HG02884 (cell line): ENCODE results near the gene COX6B1.
"Not testable (repeated sequence)": the region's sequence is repeated elsewhere in the genome, so short reads cannot be mapped to it uniquely, and the experiment has no call there.

Experiments
- ATAC-seq: cut with Tn5 transposase; IDR thresholded peaks from one replicate; pipeline ENCODE4 v1.9.1; 2021; ENCODE audit warnings: mild to moderate bottlenecking, moderate library complexity; ENCODE audit not compliant: unreplicated experiment

COX6B1 gene

DNA sequence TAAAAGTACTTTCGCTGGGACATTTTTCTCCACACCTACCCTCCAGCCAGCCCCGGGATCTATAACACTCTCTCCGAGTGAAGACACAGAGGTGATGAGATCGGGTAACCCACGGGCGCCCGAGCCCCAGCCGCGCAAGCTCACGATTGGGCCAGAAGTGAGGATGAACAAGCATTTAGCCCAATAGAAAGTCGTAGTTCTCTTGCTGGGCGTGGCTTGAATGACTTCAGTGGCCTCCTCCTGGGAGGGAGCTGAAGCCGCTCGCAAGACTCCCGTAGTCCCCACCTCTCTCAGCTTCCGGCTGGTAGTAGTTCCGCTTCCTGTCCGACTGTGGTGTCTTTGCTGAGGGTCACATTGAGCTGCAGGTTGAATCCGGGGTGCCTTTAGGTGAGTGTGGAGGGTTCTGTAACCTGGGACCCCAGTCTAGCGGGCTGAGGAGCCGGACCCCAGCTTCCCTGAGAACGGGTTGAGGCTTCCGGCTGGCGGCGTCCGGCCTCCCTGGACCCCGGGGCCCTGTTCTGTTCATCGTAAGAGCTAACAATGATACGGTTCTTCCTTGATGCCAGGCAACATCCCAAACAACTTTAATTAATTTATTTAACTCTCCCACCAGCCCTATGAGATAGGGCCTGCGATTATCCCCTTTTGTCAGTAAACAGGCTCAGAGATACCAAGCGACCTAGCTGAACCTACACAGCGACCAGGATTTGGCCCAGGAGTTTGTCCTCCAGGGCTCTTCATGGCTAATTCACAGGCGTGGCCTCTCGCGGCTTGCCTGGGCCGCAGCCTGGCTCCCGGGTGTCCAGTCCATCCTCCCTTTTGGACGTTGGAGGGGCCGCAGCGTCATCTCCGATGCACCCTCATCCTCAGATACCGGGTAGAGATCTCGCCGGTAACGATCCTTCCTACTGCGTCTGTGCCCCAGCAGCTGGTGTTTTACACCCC is at the start of gene COX6B1:
COX6B1 (plus strand) TSS at position 307 of the 945 bp plus-strand sequence. CDS start 2,921 bp downstream, outside the sequence.
- peak; percentile 50 for ATAC-seq

DNA sequence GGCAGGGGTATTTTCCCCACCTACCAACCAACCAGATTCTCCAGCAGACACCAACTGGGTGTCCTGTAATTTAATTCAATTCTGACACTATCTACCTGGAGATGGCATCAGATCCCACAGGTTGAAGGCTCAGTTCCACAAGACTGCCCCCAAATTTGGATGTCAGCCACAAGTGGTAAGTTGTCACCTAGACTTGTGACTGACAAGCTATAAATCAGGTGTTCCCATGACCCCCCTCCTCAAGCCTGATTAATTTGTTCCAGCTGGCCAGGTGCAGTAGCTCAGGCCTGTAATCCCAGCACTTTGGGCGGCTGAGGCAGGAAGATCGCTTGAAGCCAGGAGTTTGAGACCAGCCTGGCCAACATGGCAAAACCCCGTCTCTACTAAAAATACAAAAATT is 46.2 kb upstream of the COX6B1 start:
- no peak for ATAC-seq

DNA sequence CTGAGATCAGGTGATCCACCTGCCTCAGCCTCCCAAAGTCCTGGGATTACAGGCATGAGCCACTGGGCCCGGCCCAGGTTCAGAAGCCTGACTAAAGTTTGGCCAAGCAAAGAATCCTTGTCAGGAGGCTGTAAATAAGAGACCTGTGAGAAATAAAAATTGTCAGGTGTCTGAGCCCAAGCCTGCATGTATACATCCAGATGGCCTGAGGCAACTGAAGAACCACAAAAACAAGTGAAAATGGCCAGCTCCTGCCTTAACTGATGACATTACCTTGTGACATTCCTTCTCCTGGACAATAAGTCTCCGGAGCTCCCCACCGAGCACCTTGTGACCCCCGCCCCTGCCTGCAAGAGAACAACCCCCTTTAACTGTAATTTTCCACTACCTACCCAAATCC is 43.7 kb upstream of the COX6B1 start:
- ATAC-seq: not testable (repeated sequence)

GRCh38 chr19:35607170-35607569 is 41.0 kb upstream of the COX6B1 start:
- ATAC-seq: not testable (repeated sequence)

DNA sequence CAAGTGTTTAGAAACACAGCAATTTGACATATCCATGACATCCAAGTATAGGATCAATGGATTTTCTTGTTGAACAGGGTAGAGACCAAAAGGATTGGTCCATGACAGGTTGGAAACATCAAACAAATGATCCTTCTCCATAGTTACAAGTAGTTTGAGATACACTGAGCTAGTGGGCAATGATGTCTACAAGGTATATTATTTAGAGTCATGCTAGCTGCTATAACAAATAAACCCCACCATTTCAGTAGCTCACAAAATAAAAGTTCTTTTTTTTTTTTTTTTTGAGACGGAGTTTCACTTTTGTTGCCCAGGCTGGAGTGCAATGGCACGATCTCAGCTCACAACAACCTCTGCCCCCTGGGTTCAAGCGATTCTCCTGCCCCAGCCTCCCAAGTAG is 40.5 kb upstream of the COX6B1 start:
- ATAC-seq: no peak

DNA sequence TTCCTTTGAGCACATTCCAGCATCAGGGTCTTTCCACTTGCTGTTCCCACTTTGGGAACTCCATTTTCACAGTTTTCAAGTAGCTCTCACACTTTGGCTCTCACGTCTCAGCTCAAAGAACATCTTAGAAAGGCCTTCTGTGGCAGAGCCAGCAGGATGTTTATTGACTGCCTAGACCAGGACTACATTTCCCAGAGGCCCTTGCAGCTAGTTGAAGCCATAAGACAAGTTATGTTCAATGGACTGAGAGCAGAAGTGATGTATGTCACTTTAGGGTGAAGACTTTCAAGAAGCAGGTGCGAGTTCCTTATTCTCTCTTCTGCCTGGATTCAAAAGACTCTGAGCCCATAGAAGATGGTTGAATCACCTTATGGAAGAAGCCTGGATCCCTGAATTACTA is 39.9 kb upstream of the COX6B1 start:
- no peak for ATAC-seq

- ATAC-seq: no peak
Measured at GRCh38 chr19:35609851-35610353, 38.2 kb upstream of the COX6B1 start.

DNA sequence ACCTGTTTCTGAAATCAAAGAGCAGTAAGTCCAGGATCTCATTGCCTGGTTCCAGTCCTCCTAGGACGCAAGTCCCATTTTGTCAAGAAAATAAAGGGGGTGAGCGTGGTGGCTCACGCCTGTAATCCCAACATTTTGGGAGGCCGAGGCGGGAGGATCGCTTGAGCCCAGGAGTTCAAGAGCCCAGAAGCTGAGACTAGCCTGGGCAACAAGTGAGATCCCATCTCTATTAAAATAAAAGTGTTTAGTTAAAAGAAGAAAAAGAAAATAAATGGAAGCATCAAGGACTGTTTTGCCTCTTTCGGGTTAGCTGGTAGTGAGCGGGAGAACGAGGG is 35.9 kb upstream of the COX6B1 start:
- no peak for ATAC-seq

GRCh38 chr19:35612559-35613321 is 35.4 kb upstream of the COX6B1 start, which contains the start of gene HAUS5:
HAUS5 (plus strand) TSS chr19:35612735; CDS start chr19:35612795, 60 bp downstream.
- ATAC-seq: peak; percentile 86

GRCh38 chr19:35613574-35613973 is 34.5 kb upstream of the COX6B1 start:
- ATAC-seq: no peak

- no peak for ATAC-seq
Measured at GRCh38 chr19:35615036-35615435, 33.1 kb upstream of the COX6B1 start.

DNA sequence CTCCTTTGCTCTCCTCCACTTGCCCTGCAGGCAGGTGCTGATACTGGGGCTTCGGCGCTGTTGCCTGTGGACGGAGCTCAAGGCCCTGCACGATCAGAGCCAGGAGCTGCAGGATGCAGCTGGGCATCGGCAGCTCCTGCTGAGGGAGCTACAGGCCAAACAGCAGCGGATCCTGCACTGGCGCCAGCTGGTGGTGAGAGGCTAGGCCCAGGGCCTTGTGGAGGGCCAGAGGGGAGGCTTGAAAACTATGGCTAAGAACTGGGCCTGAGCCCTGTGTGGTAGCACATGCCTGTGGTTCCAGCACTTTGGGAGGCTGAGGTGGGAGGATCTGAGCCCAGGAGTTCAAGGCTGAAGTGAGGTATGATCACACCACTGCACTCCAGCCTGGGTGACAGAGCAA is 29.3 kb upstream of the COX6B1 start:
- ATAC-seq: no peak

DNA sequence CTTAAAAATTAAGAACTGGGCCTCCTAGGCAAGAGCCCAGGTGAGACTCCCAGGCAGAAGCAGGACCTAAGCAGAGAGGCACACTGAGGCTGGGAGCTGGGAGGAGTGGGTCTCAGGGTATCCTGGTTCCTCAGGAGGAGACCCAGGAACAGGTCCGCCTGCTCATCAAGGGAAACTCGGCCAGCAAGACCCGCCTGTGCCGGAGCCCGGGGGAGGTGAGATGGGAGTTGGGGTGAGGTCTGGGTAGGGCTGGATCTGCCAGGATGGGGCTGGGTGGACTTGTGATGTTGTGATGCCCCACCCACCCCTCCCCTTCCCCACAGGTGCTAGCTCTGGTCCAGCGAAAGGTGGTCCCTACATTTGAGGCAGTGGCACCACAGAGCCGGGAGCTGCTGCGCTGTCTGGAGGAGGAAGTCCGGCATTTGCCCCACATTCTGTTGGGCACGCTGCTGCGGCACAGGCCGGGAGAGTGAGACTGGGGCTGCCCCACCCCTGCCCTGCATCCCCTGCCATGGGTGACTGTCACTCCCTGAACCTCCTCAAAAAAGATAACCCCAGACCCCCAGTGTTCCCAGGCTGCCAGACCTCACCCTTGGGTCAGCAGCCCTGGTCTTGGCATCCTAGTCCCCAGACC is 28.7 kb upstream of the COX6B1 start:
- no peak for ATAC-seq

GRCh38 chr19:35620001-35620400 is 28.1 kb upstream of the COX6B1 start:
- no peak for ATAC-seq

DNA sequence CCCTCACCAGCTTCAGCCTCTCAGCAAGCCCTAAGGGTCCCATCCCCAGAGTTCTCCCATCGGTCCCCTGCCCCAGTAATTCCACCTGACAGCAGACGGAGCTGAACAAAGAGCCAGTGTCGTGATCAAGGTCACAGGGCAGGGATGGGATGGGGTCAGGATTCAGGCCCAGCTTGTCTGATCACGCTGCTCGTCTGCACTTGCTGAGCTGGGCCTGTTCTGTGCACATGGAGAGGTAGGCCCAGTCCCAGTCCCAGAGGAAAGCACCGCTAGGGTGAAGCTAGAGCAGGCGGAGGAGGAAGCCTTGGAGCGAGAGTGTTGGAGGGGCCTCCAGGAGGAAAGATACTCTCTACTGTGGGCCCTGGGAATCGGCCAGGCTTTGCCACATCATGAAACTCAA is 26.4 kb upstream of the COX6B1 start:
- ATAC-seq: no peak

DNA sequence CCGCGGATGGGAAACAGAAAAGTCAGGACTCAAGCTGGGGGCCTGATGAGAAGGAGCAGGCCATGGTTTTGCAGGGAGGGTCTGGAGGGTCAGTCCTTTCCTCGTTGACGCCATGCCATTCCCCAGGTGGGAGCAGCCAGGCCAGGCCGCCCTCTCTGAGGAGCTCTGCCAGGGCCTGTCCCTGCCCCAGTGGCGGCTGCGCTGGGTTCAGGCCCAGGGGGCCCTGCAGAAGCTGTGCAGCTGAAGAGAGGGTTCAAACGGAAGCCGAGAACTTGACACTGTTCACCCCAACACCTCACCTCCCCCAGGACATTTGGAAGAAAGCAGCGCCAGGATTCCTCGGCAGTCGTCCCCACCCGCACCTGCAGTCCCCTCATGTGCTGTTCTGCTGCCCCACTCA is 25.4 kb upstream of the COX6B1 start:
- no peak for ATAC-seq

DNA sequence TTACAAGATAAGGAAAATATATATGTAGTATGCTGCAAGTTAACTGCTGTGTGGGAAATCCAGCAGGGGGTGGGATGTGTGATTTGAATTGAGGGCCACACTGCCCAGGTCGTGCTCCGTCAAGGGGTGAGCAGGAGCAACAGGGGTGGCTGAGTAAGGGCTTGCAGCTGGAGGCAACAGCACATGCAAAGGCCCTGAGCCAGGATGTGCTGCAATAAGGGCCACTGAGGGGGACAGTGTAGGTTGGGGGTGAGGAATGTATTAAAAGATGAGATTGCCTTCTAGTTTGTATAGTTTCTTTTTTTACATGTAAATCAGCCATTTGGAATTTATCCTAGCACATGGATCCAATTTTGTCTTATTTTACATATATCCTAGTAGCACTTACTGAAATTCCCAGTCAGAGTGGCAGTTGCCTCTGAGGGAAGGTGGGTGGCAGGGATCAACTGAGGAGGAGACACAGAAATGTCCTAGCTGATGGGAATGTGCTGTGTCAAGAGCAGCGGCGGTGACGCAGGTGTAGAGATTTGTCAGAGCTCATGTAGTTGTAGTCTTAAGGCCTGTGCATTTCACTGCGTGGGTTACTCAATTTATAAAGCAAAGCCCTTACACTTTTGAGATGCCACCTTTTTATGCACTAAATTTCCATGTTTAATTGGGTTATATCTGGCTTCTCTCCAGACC is 24.7 kb upstream of the COX6B1 start:
- no peak for ATAC-seq

DNA sequence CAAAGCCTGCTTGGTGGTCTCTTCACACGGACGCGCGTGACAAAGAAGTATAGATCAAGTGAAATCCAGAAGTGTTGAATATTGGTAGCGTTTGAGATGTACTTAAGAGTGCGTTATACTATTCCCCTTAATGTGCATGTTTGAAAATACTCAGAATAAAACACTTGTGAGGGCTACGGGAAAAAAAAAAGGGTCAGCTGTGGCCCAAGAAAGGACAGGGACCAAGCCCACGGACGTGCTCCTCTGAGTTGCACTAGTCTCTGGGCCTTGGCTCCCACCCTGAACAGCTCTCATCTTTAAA is 19.9 kb upstream of the COX6B1 start:
- no peak for ATAC-seq

GRCh38 chr19:35628565-35629331 is 19.4 kb upstream of the COX6B1 start, which contains the start of gene RBM42:
RBM42 (plus strand) TSS chr19:35629036; CDS start chr19:35629154, 118 bp downstream.
- peak; percentile 93 for ATAC-seq

- no peak for ATAC-seq
Measured at GRCh38 chr19:35629332-35629633, 18.8 kb upstream of the COX6B1 start.
